T-helper 17 cell (primary cell): ENCODE data around the gene DHX34. TPM values are rescaled to one million over a fixed set of nuclear protein-coding genes. Genes with fewer than 3 reads are reported as not detected.
"Not testable (repeated sequence)": the region's sequence is repeated elsewhere in the genome, so short reads cannot be mapped to it uniquely, and the experiment has no call there.

Experiments used
- ATAC-seq: fragments of 150-1000 bp; cut with Tn5 transposase; 2 replicates; pipeline ENCODE4 v1.10.0; 2021; ENCODE audit warnings: mild to moderate bottlenecking, moderate library complexity
- DNase-seq, 3 donors: peaks; one replicate each; pipeline versions ENCODE4 v3.0.0 to v3.0.0-alpha.2; 2020 to 2021
- H3K9me3 ChIP-seq: one replicate; pipeline ENCODE4 v1.7.0; 2013; ENCODE audit warnings: low read length, mild to moderate bottlenecking; ENCODE audit not compliant: control insufficient read depth, poor library complexity, severe bottlenecking
- H3K27ac Mint-ChIP-seq: one replicate; pipeline ENCODE4 v1.8.0; 2022; ENCODE audit warnings: mild to moderate bottlenecking, moderate library complexity, mixed read lengths
- H3K27me3 Mint-ChIP-seq: one replicate; pipeline ENCODE4 v1.8.0; 2022; ENCODE audit warnings: mixed read lengths
- H3K36me3 Mint-ChIP-seq: one replicate; pipeline ENCODE4 v1.8.0; 2022; ENCODE audit warnings: low read depth, mixed read lengths
- H3K4me1 Mint-ChIP-seq: one replicate; pipeline ENCODE4 v1.8.0; 2022; ENCODE audit warnings: mild to moderate bottlenecking, mixed read lengths
- H3K4me3 Mint-ChIP-seq: one replicate; pipeline ENCODE4 v1.8.0; 2022; ENCODE audit warnings: mild to moderate bottlenecking, moderate library complexity, mixed read lengths
- total RNA-seq, 4 donors: library from RNA in 2 of 4; stranded (reverse) in 2 of 4; gene quantifications; one replicate each; pipeline ENCODE4 v1.2.3 and lab custom pipeline; 2022 to 2026

Gene DHX34
- total RNA-seq, 2 donors from 2014 or later, result 9.1 to 11.2 TPM

- H3K4me1 Mint-ChIP-seq, result peaks cover 3% of the 10 kb centered on the region
- no peak overlapping the region for H3K27ac Mint-ChIP-seq
- no peak overlapping the region for H3K4me3 Mint-ChIP-seq
- ATAC-seq (no peak), DNase-seq (no peak)
- peaks cover 49% of the 10 kb centered on the region for H3K27me3 Mint-ChIP-seq
- no peaks in the 10 kb centered on the region for H3K9me3 ChIP-seq
- peaks cover 5% of the 10 kb centered on the region for H3K36me3 Mint-ChIP-seq
Measured at GRCh38 chr19:47411101-47411500, 62.0 kb downstream of the DHX34 start.

DNA sequence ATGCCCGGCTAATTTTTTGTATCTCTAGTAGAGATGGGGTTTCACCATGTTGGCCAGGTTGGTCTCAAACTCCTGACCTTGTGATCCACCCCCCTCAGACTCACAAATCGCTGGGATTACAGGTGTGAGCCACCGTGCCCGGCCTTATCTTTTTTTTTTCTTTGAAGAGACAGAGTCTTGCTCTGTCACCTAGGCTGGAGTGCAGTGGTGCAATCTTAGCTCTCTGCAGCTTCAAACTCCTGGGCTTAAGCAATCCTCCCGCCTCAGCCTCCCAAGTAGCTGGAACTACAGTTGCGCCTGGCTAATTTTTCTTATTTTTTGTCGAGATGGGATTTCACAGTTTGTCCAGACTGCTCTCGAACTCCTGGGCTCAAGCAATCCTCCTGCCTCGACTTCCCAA lies 62.6 kb downstream of the DHX34 start:
- not testable (repeated sequence) for H3K27ac Mint-ChIP-seq, H3K9me3 ChIP-seq, H3K36me3 Mint-ChIP-seq, H3K4me1 Mint-ChIP-seq, H3K4me3 Mint-ChIP-seq, DNase-seq, ATAC-seq
- peaks cover 49% of the 10 kb centered on the region for H3K27me3 Mint-ChIP-seq

- peaks cover 22% of the 10 kb centered on the region for H3K4me1 Mint-ChIP-seq
- H3K27ac Mint-ChIP-seq, result no peak overlapping the region
- peaks cover 54% of the 10 kb centered on the region for H3K27me3 Mint-ChIP-seq
- H3K4me3 Mint-ChIP-seq, result no peak overlapping the region
- no peaks in the 10 kb centered on the region for H3K9me3 ChIP-seq
- DNase-seq, result no peak
- no peak for ATAC-seq
- peaks cover 7% of the 10 kb centered on the region for H3K36me3 Mint-ChIP-seq
Measured at GRCh38 chr19:47413941-47414340, 64.8 kb downstream of the DHX34 start.

- DNase-seq (no peak), ATAC-seq (no peak)
- H3K9me3 ChIP-seq, result no peaks in the 10 kb centered on the region
- H3K36me3 Mint-ChIP-seq, result peaks cover 5% of the 10 kb centered on the region
- no peak overlapping the region for H3K27ac Mint-ChIP-seq
- no peak overlapping the region for H3K4me3 Mint-ChIP-seq
- H3K4me1 Mint-ChIP-seq, result peaks cover 22% of the 10 kb centered on the region
- H3K27me3 Mint-ChIP-seq, result peaks cover 49% of the 10 kb centered on the region
Measured at GRCh38 chr19:47414469-47414868, 65.4 kb downstream of the DHX34 start.

GRCh38 chr19:47415953-47416642 lies 67.0 kb downstream of the DHX34 start:
- Mint-ChIP-seq H3K36me3 (peaks cover 5% of the 10 kb centered on the region), H3K4me3 (no peak overlapping the region), H3K4me1 (peaks cover 30% of the 10 kb centered on the region), H3K27me3 (peaks cover 57% of the 10 kb centered on the region), H3K27ac (no peak overlapping the region)
- H3K9me3 ChIP-seq, result no peaks in the 10 kb centered on the region
- no peak for ATAC-seq
- DNase-seq, result no peak

- peaks cover 62% of the 10 kb centered on the region for H3K27me3 Mint-ChIP-seq
- H3K36me3 Mint-ChIP-seq, result peaks cover 8% of the 10 kb centered on the region
- peak overlapping the region; percentile 56 for H3K4me3 Mint-ChIP-seq
- peaks cover 33% of the 10 kb centered on the region for H3K4me1 Mint-ChIP-seq
- no peak overlapping the region for H3K27ac Mint-ChIP-seq
- no peaks in the 10 kb centered on the region for H3K9me3 ChIP-seq
- ATAC-seq (no peak), DNase-seq (no peak)
Measured at GRCh38 chr19:47416643-47416985, 67.5 kb downstream of the DHX34 start.

DNA sequence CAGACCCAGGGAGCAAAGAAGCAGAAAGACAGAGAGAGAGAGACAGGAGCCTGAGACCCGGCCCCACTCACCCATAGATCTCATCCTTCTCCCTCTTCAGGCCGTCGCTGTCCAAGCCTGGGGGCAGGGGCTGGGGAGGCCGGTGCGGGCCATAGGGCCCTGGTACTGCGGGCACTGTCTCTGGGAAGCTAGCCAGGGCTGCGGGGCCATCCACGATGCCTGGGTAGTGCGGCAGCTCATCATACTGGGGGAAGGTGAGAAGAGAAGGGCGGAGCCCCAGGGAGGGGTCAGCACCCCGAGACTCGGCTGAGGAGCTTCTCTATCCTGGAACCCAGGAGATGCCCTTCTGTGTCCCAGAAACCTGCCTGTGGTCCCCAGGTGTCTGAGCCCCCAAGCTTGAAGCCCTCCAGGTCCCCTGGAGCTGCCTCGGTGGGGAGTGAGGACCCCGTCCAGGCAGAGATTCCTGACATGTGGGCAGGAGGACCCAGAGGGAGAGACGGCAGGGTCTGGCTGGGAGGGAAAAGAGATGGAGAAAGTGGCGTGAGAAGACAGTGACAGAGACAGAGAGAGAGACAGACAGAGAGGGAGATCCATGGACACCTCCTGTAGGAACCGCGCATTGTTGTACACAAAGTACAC lies 68.1 kb downstream of the DHX34 start:
- H3K9me3 ChIP-seq, result no peaks in the 10 kb centered on the region
- Mint-ChIP-seq H3K36me3 (peaks cover 11% of the 10 kb centered on the region), H3K27me3 (peaks cover 68% of the 10 kb centered on the region), H3K4me1 (peaks cover 36% of the 10 kb centered on the region), H3K27ac (peak overlapping the region; percentile 39), H3K4me3 (peak overlapping the region; percentile 83)
- ATAC-seq (no peak), DNase-seq (no peak)

DNA sequence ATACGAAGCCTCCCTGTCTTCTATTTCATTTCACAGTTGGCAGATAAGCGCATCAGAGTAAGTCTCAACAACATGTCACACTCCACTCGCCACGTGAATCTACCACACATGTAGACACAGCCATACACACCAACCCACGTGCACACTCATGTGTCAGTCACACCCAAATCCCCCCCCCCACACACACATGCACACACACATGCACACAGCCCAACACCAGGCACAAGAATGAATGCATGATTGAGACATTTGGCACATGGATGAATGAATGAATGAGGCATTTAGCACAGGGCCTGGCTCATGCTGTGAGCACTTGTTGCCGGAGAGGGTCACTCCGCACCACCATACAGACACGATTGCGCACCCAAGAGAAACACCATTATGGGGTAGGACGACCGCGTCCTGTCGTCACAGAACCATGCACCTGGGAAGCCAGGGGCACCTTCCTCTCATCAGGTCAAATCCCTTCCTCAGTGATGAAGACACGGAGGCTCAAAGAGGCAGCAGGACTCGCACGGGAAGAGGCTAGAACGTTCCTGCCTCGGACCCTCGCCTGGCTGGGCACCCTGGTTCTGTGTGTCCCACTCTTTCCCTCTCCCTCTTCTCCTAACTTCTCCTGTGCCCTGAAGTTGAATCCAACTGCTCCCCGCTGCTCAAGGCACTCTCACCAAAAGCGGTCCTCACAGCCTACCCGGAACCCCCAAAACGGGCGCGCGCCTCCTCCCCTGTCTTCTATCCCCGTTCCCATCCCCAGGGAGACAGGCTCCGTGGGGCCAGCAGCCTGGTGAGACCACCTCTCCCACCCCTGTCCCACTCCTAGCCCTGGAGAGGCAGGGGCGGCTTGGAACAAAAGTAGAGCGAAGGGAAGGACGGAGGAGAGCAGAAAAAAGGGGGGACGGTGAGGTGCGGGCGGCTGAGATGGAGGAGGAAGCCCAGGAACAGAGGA lies 68.9 kb downstream of the DHX34 start:
- H3K9me3 ChIP-seq, result no peaks in the 10 kb centered on the region
- ATAC-seq (peak; percentile 34), DNase-seq (no peak)
- H3K27me3 Mint-ChIP-seq, result peaks cover 76% of the 10 kb centered on the region
- H3K4me3 Mint-ChIP-seq, result peak overlapping the region; percentile 83
- H3K27ac Mint-ChIP-seq, result peak overlapping the region; percentile 39
- H3K36me3 Mint-ChIP-seq, result peaks cover 19% of the 10 kb centered on the region
- peaks cover 44% of the 10 kb centered on the region for H3K4me1 Mint-ChIP-seq

- no peak overlapping the region for H3K27ac Mint-ChIP-seq
- H3K27me3 Mint-ChIP-seq, result peaks cover 77% of the 10 kb centered on the region
- peaks cover 23% of the 10 kb centered on the region for H3K36me3 Mint-ChIP-seq
- H3K4me1 Mint-ChIP-seq, result peaks cover 49% of the 10 kb centered on the region
- H3K9me3 ChIP-seq, result no peaks in the 10 kb centered on the region
- peak overlapping the region; percentile 83 for H3K4me3 Mint-ChIP-seq
- no peak for DNase-seq
- ATAC-seq, result no peak
Measured at GRCh38 chr19:47418692-47419029, 69.5 kb downstream of the DHX34 start.

- DNase-seq (no peak), ATAC-seq (no peak)
- peaks cover 23% of the 10 kb centered on the region for H3K36me3 Mint-ChIP-seq
- no peaks in the 10 kb centered on the region for H3K9me3 ChIP-seq
- peak within 1 kb of the TSS; percentile 19 for H3K27ac Mint-ChIP-seq
- H3K27me3 Mint-ChIP-seq, result peaks cover 75% of the 10 kb centered on the region
- H3K4me3 Mint-ChIP-seq, result peak within 1 kb of the TSS; percentile 83
- peaks cover 49% of the 10 kb centered on the region for H3K4me1 Mint-ChIP-seq
Measured at GRCh38 chr19:47419030-47419783, 70.1 kb downstream of the DHX34 start, which contains the start of gene MEIS3. Gene MEIS3 (minus strand): TSS chr19:47419527. CDS start chr19:47419081, 446 bp downstream.

DNA sequence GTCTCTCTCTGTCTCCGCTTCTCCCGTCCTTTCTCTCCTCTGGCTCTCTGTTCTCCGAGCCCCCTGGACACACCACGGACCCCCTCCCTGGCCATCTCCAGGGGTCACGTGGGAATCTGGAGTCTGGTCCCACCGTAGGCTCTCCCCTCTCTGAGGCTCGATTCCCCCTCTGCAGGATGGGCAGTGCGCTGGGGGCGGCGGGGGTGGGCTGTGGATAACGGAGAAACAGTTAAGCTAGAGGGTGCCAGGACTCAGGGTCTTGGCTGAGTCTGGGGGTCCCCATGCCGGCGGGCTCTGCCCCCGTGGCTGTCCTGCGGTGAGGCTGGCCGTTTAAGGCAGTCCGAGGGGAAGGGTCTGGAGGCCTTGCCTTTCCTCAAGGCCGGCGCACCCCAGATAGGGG lies 70.7 kb downstream of the DHX34 start:
- H3K4me1 Mint-ChIP-seq, result peaks cover 51% of the 10 kb centered on the region

GRCh38 chr19:47421244-47421786 lies 72.2 kb downstream of the DHX34 start:
- Mint-ChIP-seq H3K27ac (no peak overlapping the region), H3K36me3 (peaks cover 23% of the 10 kb centered on the region), H3K27me3 (peaks cover 69% of the 10 kb centered on the region), H3K4me1 (peaks cover 51% of the 10 kb centered on the region), H3K4me3 (no peak overlapping the region)
- no peaks in the 10 kb centered on the region for H3K9me3 ChIP-seq
- DNase-seq (no peak), ATAC-seq (no peak)

More for the DNA sequence above, 70.7 kb downstream of the DHX34 start:
- peaks cover 77% of the 10 kb centered on the region for H3K27me3 Mint-ChIP-seq
- H3K9me3 ChIP-seq, result no peaks in the 10 kb centered on the region
- ATAC-seq (no peak), DNase-seq (no peak)
- no peak overlapping the region for H3K27ac Mint-ChIP-seq
- H3K36me3 Mint-ChIP-seq, result peaks cover 23% of the 10 kb centered on the region
- no peak overlapping the region for H3K4me3 Mint-ChIP-seq
